H1 (cell line): ENCODE data around the gene WNT9B. TPM values are rescaled to one million over a fixed set of nuclear protein-coding genes. Genes with fewer than 3 reads are reported as not detected.

Experiments
- CTCF ChIA-PET: fragments of 300-600 bp; sonication (Branson Sonifier 250); formaldehyde crosslinking; loops from one replicate; lab custom pipeline; 2021; ENCODE audit not compliant: partially characterized antibody; lab: Charles Lee
- POLR2A ChIA-PET: fragments of 300-600 bp; sonication (Branson Sonifier 250); formaldehyde crosslinking; loops from one replicate; lab custom pipeline; 2021; ENCODE audit warnings: inconsistent platforms; ENCODE audit not compliant: partially characterized antibody; lab: Charles Lee
- DNase-seq, 2 experiments: peaks; one replicate each; pipeline versions ENCODE4 v3.0.0 to v3.0.0-alpha.2; 2010 to 2022; ENCODE audit warnings: low spot score in 2 of 2, low read depth in 1 of 2, mixed read lengths in 1 of 2
- FAIRE-seq: peaks from 2 replicates; lab custom pipeline; 2011; peaks lifted over from hg19 to GRCh38; lab: Jason Lieb, UNC
- H2AFZ ChIP-seq: 2 replicates; pipeline ENCODE4 v1.8.1; 2012; ENCODE audit warnings: low read length, inconsistent platforms
- H2AK5ac ChIP-seq: 2 replicates; pipeline ENCODE4 v1.6.1; 2013; ENCODE audit warnings: low read depth, low read length
- H2BK120ac ChIP-seq: replicated peaks from 2 replicates; pipeline ENCODE3; 2013; ENCODE audit warnings: low read depth, low read length, inconsistent platforms
- H2BK12ac ChIP-seq: 2 replicates; pipeline ENCODE4 v1.6.1; 2013; ENCODE audit warnings: low read depth, low read length
- H2BK15ac ChIP-seq: 2 replicates; pipeline ENCODE4 v1.6.1; 2013; ENCODE audit warnings: low read length
- H2BK20ac ChIP-seq: 2 replicates; pipeline ENCODE4 v1.6.1; 2013; ENCODE audit warnings: low read length
- H2BK5ac ChIP-seq: 2 replicates; pipeline ENCODE4 v1.6.1; 2013; ENCODE audit warnings: low read depth, low read length
- H3K14ac ChIP-seq: 2 replicates; pipeline ENCODE4 v1.6.1; 2013; ENCODE audit warnings: inconsistent platforms; ENCODE audit not compliant: insufficient read length
- H3K18ac ChIP-seq: 2 replicates; pipeline ENCODE4 v1.6.1; 2013; ENCODE audit warnings: low read length; ENCODE audit errors: extremely low read depth
- H3K23ac ChIP-seq: 2 replicates; pipeline ENCODE4 v1.6.1; 2013; ENCODE audit warnings: inconsistent platforms; ENCODE audit not compliant: insufficient read length
- H3K23me2 ChIP-seq: 2 replicates; pipeline ENCODE4 v1.6.1; 2013; ENCODE audit warnings: low read depth, low read length
- H3K27ac ChIP-seq: 2 replicates; pipeline ENCODE4 v1.6.1; 2011; ENCODE audit warnings: low read depth, low read length, inconsistent platforms
- H3K27me3 ChIP-seq, 4 experiments: replicated peaks in 1 of 4; 1 replicate in 1 of 4; 2 replicates in 3 of 4; pipeline versions ENCODE4 v1.6.1 to v1.8.1; 2011 to 2013; ENCODE audit warnings: low read length in 3 of 4, mild to moderate bottlenecking in 3 of 4, inconsistent platforms in 2 of 4, mixed read lengths in 2 of 4, moderate library complexity in 1 of 4; ENCODE audit not compliant: control insufficient read depth in 3 of 4, insufficient read depth in 3 of 4; ENCODE audit errors: extremely low read depth in 1 of 4
- H3K36me3 ChIP-seq, 4 experiments: 2 replicates each; pipeline versions ENCODE4 v1.6.1 to v1.8.1; 2011 to 2013; ENCODE audit warnings: mild to moderate bottlenecking in 4 of 4, low read length in 3 of 4, moderate library complexity in 2 of 4, control low read depth in 1 of 4, inconsistent platforms in 1 of 4; ENCODE audit not compliant: insufficient read depth in 4 of 4, control insufficient read depth in 2 of 4
- H3K4ac ChIP-seq: replicated peaks from 2 replicates; pipeline ENCODE3; 2013; ENCODE audit warnings: low read length, low read depth, mixed read lengths, inconsistent platforms; ENCODE audit not compliant: insufficient read length
- H3K4me1 ChIP-seq, 4 experiments: replicated peaks in 1 of 4; 1 replicate in 1 of 4; 2 replicates in 3 of 4; pipeline versions ENCODE4 v1.6.1 to v1.8.1; 2011 to 2013; ENCODE audit warnings: low read length in 3 of 4, inconsistent platforms in 2 of 4, mixed read lengths in 1 of 4; ENCODE audit not compliant: insufficient read depth in 4 of 4, control insufficient read depth in 3 of 4
- H3K4me2 ChIP-seq, 2 experiments: 2 replicates each; pipeline versions ENCODE4 v1.6.1 to v1.8.1; 2011 to 2013; ENCODE audit warnings: low read depth in 2 of 2, low read length in 2 of 2, control low read depth in 1 of 2, inconsistent platforms in 1 of 2, mild to moderate bottlenecking in 1 of 2; ENCODE audit not compliant: insufficient read depth in 1 of 2
- H3K4me3 ChIP-seq, 4 experiments: fragments of 200-600, 300-600 bp in 1 of 4; sonication (generic), shearing (Covaris generic), sonication (Bioruptor Twin) in 1 of 4; 2 replicates each; pipeline versions ENCODE4 v1.5.1 to v1.8.1; 2011 to 2016; ENCODE audit warnings: low read length in 4 of 4, low read depth in 3 of 4, control low read depth in 2 of 4, inconsistent platforms in 2 of 4, mild to moderate bottlenecking in 2 of 4, mixed read lengths in 1 of 4, moderate library complexity in 1 of 4; ENCODE audit not compliant: insufficient read depth in 2 of 4; ENCODE audit errors: extremely low read depth in 1 of 4
- H3K56ac ChIP-seq: replicated peaks from 2 replicates; pipeline ENCODE3; 2013; ENCODE audit warnings: low read depth, mild to moderate bottlenecking, mixed read lengths, low read length, inconsistent platforms; ENCODE audit not compliant: insufficient read length
- H3K79me1 ChIP-seq: 2 replicates; pipeline ENCODE4 v1.6.1; 2013; ENCODE audit warnings: low read depth, low read length, control low read depth
- H3K79me2 ChIP-seq, 2 experiments: 2 replicates each; pipeline versions ENCODE4 v1.6.1 to v1.8.1; 2012 to 2013; ENCODE audit warnings: low read length in 2 of 2, mild to moderate bottlenecking in 2 of 2, inconsistent platforms in 1 of 2; ENCODE audit not compliant: insufficient read depth in 2 of 2, control insufficient read depth in 1 of 2
- H3K9ac ChIP-seq, 4 experiments: replicated peaks in 1 of 4; 1 replicate in 1 of 4; 2 replicates in 3 of 4; pipeline versions ENCODE4 v1.6.1 to v1.8.1; 2011 to 2013; ENCODE audit warnings: low read depth in 3 of 4, low read length in 3 of 4, control low read depth in 2 of 4, mild to moderate bottlenecking in 2 of 4, moderate library complexity in 2 of 4, inconsistent platforms in 1 of 4; ENCODE audit errors: extremely low read depth in 1 of 4
- H3K9me3 ChIP-seq, 2 experiments: 2 replicates each; pipeline versions ENCODE4 v1.6.1 to v1.8.1; 2012 to 2013; ENCODE audit warnings: mild to moderate bottlenecking in 2 of 2, moderate library complexity in 2 of 2, control low read depth in 1 of 2, inconsistent platforms in 1 of 2, low read depth in 1 of 2, low read length in 1 of 2, mixed read lengths in 1 of 2; ENCODE audit not compliant: insufficient read depth in 2 of 2
- H4K20me1 ChIP-seq, 2 experiments: replicated peaks in 1 of 2; 2 replicates each; pipeline versions ENCODE3 to v1.8.1; 2011 to 2013; ENCODE audit warnings: inconsistent platforms in 2 of 2, low read length in 2 of 2, mild to moderate bottlenecking in 1 of 2; ENCODE audit not compliant: insufficient read depth in 2 of 2, control insufficient read depth in 1 of 2
- H4K5ac ChIP-seq: 2 replicates; pipeline ENCODE4 v1.6.1; 2013; ENCODE audit warnings: low read length, low read depth, mixed read lengths, inconsistent platforms; ENCODE audit not compliant: insufficient read length
- H4K8ac ChIP-seq: 2 replicates; pipeline ENCODE4 v1.8.0; 2013; ENCODE audit warnings: mild to moderate bottlenecking, moderate library complexity, low read length, inconsistent platforms; ENCODE audit not compliant: insufficient read depth; ENCODE audit errors: extremely low read depth
- H4K91ac ChIP-seq: replicated peaks from 2 replicates; pipeline ENCODE3; 2013; ENCODE audit warnings: low read length, mixed read lengths, inconsistent platforms; ENCODE audit not compliant: insufficient read length
- TAF1 ChIP-seq: IDR thresholded peaks from 2 replicates; pipeline ENCODE4 v1.6.1; 2011; ENCODE audit warnings: mild to moderate bottlenecking, low read depth, low read length
- USF2 ChIP-seq: IDR thresholded peaks from 2 replicates; pipeline ENCODE4 v1.6.1; 2011; ENCODE audit warnings: low read length, improper control_type of control experiment
- WGBS, 2 experiments: shearing (Covaris generic) in 1 of 2; methylation state at CpG; one replicate each; pipeline versions ENCODE4 v1.1.6 to v1.1.7; 2013 to 2015; ENCODE audit warnings: low lambda C conversion rate in 2 of 2, mixed read lengths in 2 of 2, inconsistent platforms in 1 of 2, low coverage in 1 of 2, missing lambda C conversion rate in 1 of 2; ENCODE audit not compliant: insufficient replicate concordance in 2 of 2, insufficient coverage in 1 of 2, insufficient read length in 1 of 2; ENCODE audit errors: extremely low coverage in 1 of 2, missing lambda C conversion rate in 1 of 2; 5-methylcytosine and 5-hydroxymethylcytosine counted together
- polyA plus RNA-seq, 7 experiments: library from polyadenylated mRNA; depleted of rRNA in 3 of 7; stranded (reverse) in 5 of 7; unstranded in 2 of 7; fragments of >200 nt in 5 of 7; fragments of 200-250 nt in 2 of 7; gene quantifications; 1 replicate in 5 of 7; 2 replicates in 1 of 7; 4 replicates in 1 of 7; pipeline versions ENCODE4 v1.2.1 to v1.2.3, GENCODE V29; 2011 to 2013; ENCODE audit warnings: missing spikeins in 2 of 7, mixed read lengths in 2 of 7
- total RNA-seq: library from RNA; stranded (reverse); fragmentation: NEBNext Ultra II Directional; extraction: Animal tissue kit (Norgen Biotek cat#: 25700); gene quantifications from 2 replicates; pipeline ENCODE4 v1.2.1, GENCODE V29; 2021

Gene WNT9B
- total and polyA plus RNA-seq, 2 of the 8 experiments (the other 6 are each of a cell fraction or from before 2014, with no cell fraction given) = 0.21 TPM; not detected in 1

- Histone ChIP-seq H3K4me3 (no peak overlapping the region), H3K23ac (no peak overlapping the region), H2AK5ac (no peak overlapping the region), H3K27me3 (no peaks in the 10 kb centered on the region; a peak in 1 of 7 replicates), H3K23me2 (no peaks in the 10 kb centered on the region), H3K9me3 (no peaks in the 10 kb centered on the region), H3K4me2 (no peak overlapping the region), H3K79me2 (no peaks in the 10 kb centered on the region), H3K18ac (no peak overlapping the region), H2BK12ac (no peak overlapping the region), H4K8ac (no peak overlapping the region), H2BK15ac (no peak overlapping the region), H3K79me1 (no peaks in the 10 kb centered on the region), H3K4me1 (no peaks in the 10 kb centered on the region), H3K56ac (no peak overlapping the region), H2BK5ac (no peak overlapping the region), H2BK20ac (no peak overlapping the region), H3K36me3 (no peaks in the 10 kb centered on the region), H4K5ac (no peak overlapping the region), H3K4ac (no peak overlapping the region), H2BK120ac (no peak overlapping the region), H3K9ac (no peak overlapping the region), H3K14ac (no peak overlapping the region), H4K20me1 (peaks cover 0 to 2% of the 10 kb centered on the region in 2 experiments), H4K91ac (no peak overlapping the region), H3K27ac (no peak overlapping the region), H2AFZ (no peak overlapping the region)
- POLR2A ChIA-PET = no interaction called here
- 80% methylated on average over 7 of the region's 7 CpGs; no CpG with 5 or more reads in 1 of the 2 experiments for WGBS, 2 experiments
- no peak for TF ChIP-seq USF2
- no peak for TF ChIP-seq TAF1
- no peak for FAIRE-seq
- CTCF ChIA-PET = interaction anchor here (0.8 to 3.6 kb wide), 5 partner anchors 10 to 63 kb away, joined by 3 to 28 read pairs (median 3); no protein-coding TSS in a partner anchor
- DNase-seq = no peak
Observed at GRCh38 chr17:46879101-46879500, 27.7 kb downstream of the WNT9B start.
